Measurements from ENCODE around the gene NKD1.

NKD1 gene

GRCh38 chr16:50550866-50551641 lies 2.9 kb downstream of the NKD1 start:
- Histone ChIP-seq H3K27ac (no peak overlapping the region), H3K9me3 (replicated peaks in 1 of 11) (no peaks in the 10 kb centered on the region), H3K27me3 (peaks cover 29 to 61% (median 49%) of the 10 kb centered on the region in 11 experiments), H3K4me3 (no peak overlapping the region), H4K20me1 (peaks cover 0 to 33% (median 15%) of the 10 kb centered on the region in 11 experiments; a peak in 12 of 22 replicates), H3K36me3 (no peaks in the 10 kb centered on the region), H3K4me2 (no peak overlapping the region), H3K4me1 (peaks cover 0 to 9% (median 2%) of the 10 kb centered on the region in 10 experiments; a peak in 6 of 20 replicates), H3K9ac (no peak overlapping the region)
- TF ChIP-seq Cebpa-rat (IDR thresholded peaks at IDR 0.05): no peak

- Histone ChIP-seq H3K4me1 (peaks cover 0 to 4% (median 0%) of the 10 kb centered on the region in 10 experiments; a peak in 3 of 20 replicates), H3K9ac (no peak overlapping the region), H4K20me1 (peaks cover 0 to 33% (median 15%) of the 10 kb centered on the region in 11 experiments; a peak in 12 of 22 replicates), H3K9me3 (replicated peaks in 1 of 11) (peaks cover 0 to 7% (median 5%) of the 10 kb centered on the region in 11 experiments; a peak in 5 of 22 replicates), H3K4me3 (no peak overlapping the region), H3K27me3 (peaks cover 24 to 48% (median 39%) of the 10 kb centered on the region in 11 experiments), H3K36me3 (no peaks in the 10 kb centered on the region), H3K27ac (no peak overlapping the region), H3K4me2 (no peak overlapping the region)
- no peak for TF ChIP-seq Cebpa-rat (IDR thresholded peaks at IDR 0.05)
These were observed 4.4 kb downstream of the NKD1 start for GRCh38 chr16:50552476-50553101.

GRCh38 chr16:50553182-50553710 lies 5.0 kb downstream of the NKD1 start:
- Histone ChIP-seq H3K27ac (no peak overlapping the region), H3K4me1 (0 out of 20 replicates have a peak, but pooled peaks cover 0 to 3% (median 0%) of the 10 kb centered on the region in 10 experiments), H4K20me1 (peaks cover 0 to 33% (median 15%) of the 10 kb centered on the region in 11 experiments; a peak in 12 of 22 replicates), H3K27me3 (peaks cover 23 to 47% (median 38%) of the 10 kb centered on the region in 11 experiments), H3K4me3 (no peak overlapping the region), H3K4me2 (no peak overlapping the region), H3K36me3 (no peaks in the 10 kb centered on the region), H3K9ac (no peak overlapping the region), H3K9me3 (replicated peaks in 1 of 11) (peaks cover 0 to 8% (median 5%) of the 10 kb centered on the region in 11 experiments; a peak in 5 of 22 replicates)
- no peak for TF ChIP-seq Cebpa-rat (IDR thresholded peaks at IDR 0.05)

GRCh38 chr16:50553731-50554360 lies 5.7 kb downstream of the NKD1 start:
- Histone ChIP-seq H3K4me1 (no peaks in the 10 kb centered on the region), H3K27ac (no peak overlapping the region), H3K4me2 (no peak overlapping the region), H4K20me1 (peaks cover 0 to 33% (median 15%) of the 10 kb centered on the region in 11 experiments; a peak in 12 of 22 replicates), H3K27me3 (peaks cover 17 to 41% (median 32%) of the 10 kb centered on the region in 11 experiments), H3K9me3 (replicated peaks in 1 of 11) (peaks cover 0 to 8% (median 5%) of the 10 kb centered on the region in 11 experiments; a peak in 5 of 22 replicates), H3K9ac (no peak overlapping the region), H3K36me3 (no peaks in the 10 kb centered on the region), H3K4me3 (no peak overlapping the region)
- TF ChIP-seq Cebpa-rat (IDR thresholded peaks at IDR 0.05): no peak

- Histone ChIP-seq H3K4me3 (no peak overlapping the region), H3K9ac (no peak overlapping the region), H3K9me3 (replicated peaks in 1 of 11) (peaks cover 0 to 8% (median 5%) of the 10 kb centered on the region in 11 experiments; a peak in 5 of 22 replicates), H3K27ac (no peak overlapping the region), H3K36me3 (no peaks in the 10 kb centered on the region), H4K20me1 (peaks cover 0 to 18% (median under 1%) of the 10 kb centered on the region in 11 experiments; a peak in 5 of 22 replicates), H3K27me3 (peaks cover 2 to 26% (median 17%) of the 10 kb centered on the region in 11 experiments), H3K4me1 (no peaks in the 10 kb centered on the region), H3K4me2 (no peak overlapping the region)
- TF ChIP-seq Cebpa-rat (IDR thresholded peaks at IDR 0.05): no peak
These were observed 7.2 kb downstream of the NKD1 start for GRCh38 chr16:50555269-50555875.

GRCh38 chr16:50555952-50556673 lies 7.9 kb downstream of the NKD1 start:
- Histone ChIP-seq H3K27me3 (peaks cover 0 to 19% (median 10%) of the 10 kb centered on the region in 11 experiments; a peak in 15 of 22 replicates), H3K4me3 (no peak overlapping the region), H3K9ac (no peak overlapping the region), H3K4me1 (no peaks in the 10 kb centered on the region), H3K9me3 (replicated peaks in 1 of 11) (peaks cover 0 to 8% (median 5%) of the 10 kb centered on the region in 11 experiments; a peak in 5 of 22 replicates), H4K20me1 (peaks cover 0 to 15% (median 0%) of the 10 kb centered on the region in 11 experiments; a peak in 3 of 22 replicates), H3K4me2 (no peak overlapping the region), H3K27ac (no peak overlapping the region), H3K36me3 (no peaks in the 10 kb centered on the region)
- TF ChIP-seq Cebpa-rat (IDR thresholded peaks at IDR 0.05): no peak

DNA sequence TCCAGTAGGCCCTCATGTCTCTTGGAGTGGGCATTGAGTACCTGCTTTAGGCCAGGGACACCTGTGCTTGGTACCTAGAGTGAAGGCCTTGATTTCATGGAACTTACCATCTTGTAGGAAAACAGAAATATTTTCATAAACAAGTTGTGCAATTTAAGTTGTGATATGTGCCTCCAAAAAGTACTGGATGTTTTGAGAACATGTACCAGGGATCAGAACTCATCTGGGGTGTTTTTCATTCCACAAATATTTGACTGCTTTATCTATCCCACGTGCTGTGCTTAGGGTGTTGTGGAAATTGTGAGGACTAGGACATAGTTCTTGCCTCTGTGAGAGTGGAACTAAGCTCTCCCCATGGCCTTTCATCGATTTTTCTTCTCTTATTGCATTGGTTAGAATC lies 8.8 kb downstream of the NKD1 start:
- H4K20me1 ChIP-seq: peaks cover 0 to 13% (median 0%) of the 10 kb centered on the region in 11 experiments; a peak in 2 of 22 replicates
- peaks cover 0 to 9% (median 2%) of the 10 kb centered on the region in 11 experiments; a peak in 8 of 22 replicates for H3K27me3 ChIP-seq
- no peak for TF ChIP-seq Cebpa-rat (IDR thresholded peaks at IDR 0.05)
- H3K9ac ChIP-seq: no peak overlapping the region
- H3K4me2 ChIP-seq: no peak overlapping the region
- H3K4me3 ChIP-seq: no peak overlapping the region
- no peak overlapping the region for H3K27ac ChIP-seq
- H3K9me3 ChIP-seq (replicated peaks in 1 of 11): peaks cover 0 to 12% (median 7%) of the 10 kb centered on the region in 11 experiments; a peak in 8 of 22 replicates
- no peaks in the 10 kb centered on the region for H3K36me3 ChIP-seq
- H3K4me1 ChIP-seq: no peaks in the 10 kb centered on the region

- Histone ChIP-seq H3K4me1 (peaks cover 0 to 2% (median 1%) of the 10 kb centered on the region in 10 experiments; a peak in 6 of 20 replicates), H3K27ac (no peak overlapping the region), H3K27me3 (no peaks in the 10 kb centered on the region), H3K9me3 (replicated peaks in 1 of 11) (peaks cover 0 to 12% (median 7%) of the 10 kb centered on the region in 11 experiments; a peak in 8 of 22 replicates), H3K9ac (no peak overlapping the region), H3K4me3 (no peak overlapping the region), H3K36me3 (no peaks in the 10 kb centered on the region), H4K20me1 (peaks cover 0 to 5% (median 0%) of the 10 kb centered on the region in 11 experiments; a peak in 1 of 22 replicates), H3K4me2 (no peak overlapping the region)
- no peak for TF ChIP-seq Cebpa-rat (IDR thresholded peaks at IDR 0.05)
These were observed 10.7 kb downstream of the NKD1 start for GRCh38 chr16:50558913-50559312.
